ENCODE measurements around the gene ACTL7A. TPM values are rescaled to one million over a fixed set of nuclear protein-coding genes. Genes with fewer than 3 reads are reported as not detected.

ACTL7A gene
- polyA plus RNA-seq, 1 donor from 2014 or later, result not detected

GRCh38 chr9:108910914-108911313, 48.8 kb downstream of the ACTL7A start:
- Histone ChIP-seq H3K9me3 (ENCODE audit: low read length) (no peaks in the 10 kb centered on the region), H3K36me3 (ENCODE audit: insufficient read depth, low read length) (peaks cover 15% of the 10 kb centered on the region), H3K27ac (ENCODE audit: low read length) (no peak overlapping the region), H4K20me1 (ENCODE audit: insufficient read depth) (no peaks in the 10 kb centered on the region), H3K4me2 (ENCODE audit: low read length) (no peak overlapping the region), H3F3A (ENCODE audit: insufficient read depth, low read length, poor library complexity, severe bottlenecking) (no peaks in the 10 kb centered on the region), H3K4me3 (ENCODE audit: low read length) (no peak overlapping the region), H3K79me2 (replicated peaks; ENCODE audit: insufficient read depth, low read length) (no peaks in the 10 kb centered on the region), H2AFZ (ENCODE audit: low read depth, low read length) (no peak overlapping the region), H3K9me2 (ENCODE audit: insufficient read depth, low read length) (no peaks in the 10 kb centered on the region), H3K9ac (ENCODE audit: low read length) (no peak overlapping the region), H3K27me3 (ENCODE audit: insufficient read depth, low read depth, low read length) (no peaks in the 10 kb centered on the region)
- TF ChIP-seq POLR2AphosphoS5 (IDR thresholded peaks at IDR 0.05) (no peak), CTCF (IDR thresholded peaks at IDR 0.05; ENCODE audit: poor library complexity, severe bottlenecking) (no peak), REST (IDR thresholded peaks at IDR 0.05; ENCODE audit: borderline replicate concordance) (no peak), RAD21 (conservative IDR thresholded peaks at IDR 0.05) (no peak), EZH2 (IDR thresholded peaks at IDR 0.05; ENCODE audit: borderline replicate concordance, insufficient read depth, low read length, poor library complexity, severe bottlenecking) (no peak), SMC3 (conservative IDR thresholded peaks at IDR 0.05; ENCODE audit: poor library complexity) (no peak), TAF1 (IDR thresholded peaks at IDR 0.05; ENCODE audit: low read depth) (no peak), EP300 (conservative IDR thresholded peaks at IDR 0.05; ENCODE audit: poor library complexity, severe bottlenecking) (no peak), MXI1 (conservative IDR thresholded peaks at IDR 0.05; ENCODE audit: poor library complexity, severe bottlenecking) (no peak)

GRCh38 chr9:108911820-108912219, 49.8 kb downstream of the ACTL7A start:
- no peaks in the 10 kb centered on the region for H3F3A ChIP-seq (ENCODE audit: insufficient read depth, low read length, poor library complexity, severe bottlenecking)
- no peaks in the 10 kb centered on the region for H4K20me1 ChIP-seq (ENCODE audit: insufficient read depth)
- no peaks in the 10 kb centered on the region for H3K79me2 ChIP-seq (replicated peaks; ENCODE audit: insufficient read depth, low read length)
- H2AFZ ChIP-seq (ENCODE audit: low read depth, low read length), result no peak overlapping the region
- no peaks in the 10 kb centered on the region for H3K27me3 ChIP-seq (ENCODE audit: insufficient read depth, low read depth, low read length)
- H3K36me3 ChIP-seq (ENCODE audit: insufficient read depth, low read length), result peaks cover 19% of the 10 kb centered on the region
- no peak overlapping the region for H3K27ac ChIP-seq (ENCODE audit: low read length)
- H3K9ac ChIP-seq (ENCODE audit: low read length), result no peak overlapping the region
- no peak overlapping the region for H3K4me3 ChIP-seq (ENCODE audit: low read length)
- no peak overlapping the region for H3K4me2 ChIP-seq (ENCODE audit: low read length)
- TF ChIP-seq EZH2 (IDR thresholded peaks at IDR 0.05; ENCODE audit: borderline replicate concordance, insufficient read depth, low read length, poor library complexity, severe bottlenecking) (no peak), REST (IDR thresholded peaks at IDR 0.05; ENCODE audit: borderline replicate concordance) (no peak), MXI1 (conservative IDR thresholded peaks at IDR 0.05; ENCODE audit: poor library complexity, severe bottlenecking) (no peak), TAF1 (IDR thresholded peaks at IDR 0.05; ENCODE audit: low read depth) (no peak), POLR2AphosphoS5 (IDR thresholded peaks at IDR 0.05) (no peak), EP300 (conservative IDR thresholded peaks at IDR 0.05; ENCODE audit: poor library complexity, severe bottlenecking) (no peak), RAD21 (conservative IDR thresholded peaks at IDR 0.05) (no peak), CTCF (IDR thresholded peaks at IDR 0.05; ENCODE audit: poor library complexity, severe bottlenecking) (no peak), SMC3 (conservative IDR thresholded peaks at IDR 0.05; ENCODE audit: poor library complexity) (no peak)
- H3K9me2 ChIP-seq (ENCODE audit: insufficient read depth, low read length), result no peaks in the 10 kb centered on the region
- H3K9me3 ChIP-seq (ENCODE audit: low read length), result no peaks in the 10 kb centered on the region

All from neural cell (in vitro differentiated cells).